Measurements from ENCODE around the gene LEAP2. TPM values are rescaled to one million over a fixed set of nuclear protein-coding genes. Genes with fewer than 3 reads are reported as not detected.

The LEAP2 gene
- total RNA-seq (2014; rRNA removed; shearing (Covaris generic); ENCODE audit: low replicate concordance), result not detected in 2 replicates

DNA sequence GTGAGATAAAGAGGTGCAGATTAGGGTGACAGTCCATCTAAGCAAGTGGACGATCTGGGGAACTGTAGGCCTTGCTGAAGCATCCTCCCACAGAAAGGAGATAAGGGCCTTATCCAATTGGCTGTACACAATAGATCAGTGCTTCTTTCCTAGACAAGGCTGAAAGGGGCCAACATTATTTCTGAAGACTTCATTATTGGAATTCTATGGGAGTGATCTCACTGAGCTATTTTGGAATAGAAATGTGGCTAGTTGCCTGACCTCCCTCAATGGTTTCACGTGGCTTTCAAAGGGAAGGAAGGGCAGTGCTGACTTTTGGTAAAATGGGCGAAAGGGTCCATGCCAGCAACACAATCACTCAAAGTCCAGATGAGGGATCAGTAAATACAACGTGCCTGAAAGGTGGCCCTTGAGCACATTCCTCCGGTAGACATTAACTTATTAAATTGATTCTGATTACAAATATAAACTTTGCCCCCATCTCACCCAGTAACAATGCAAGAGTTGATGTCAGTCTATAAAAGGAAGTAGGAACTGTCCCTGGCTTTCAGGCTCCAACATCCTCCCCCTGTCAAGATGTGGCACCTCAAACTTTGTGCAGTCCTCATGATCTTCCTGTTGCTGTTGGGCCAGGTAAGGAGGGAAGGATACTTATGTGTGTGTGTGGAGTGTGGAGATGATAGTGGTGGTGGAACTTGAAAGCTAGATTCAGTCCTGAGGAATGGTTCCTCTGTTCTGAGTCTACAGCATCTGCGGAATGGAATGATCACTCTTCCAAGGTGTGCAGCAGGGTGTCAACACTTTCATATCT lies at the start of gene LEAP2:
LEAP2 (plus strand) TSS at position 550 of the 811 bp plus-strand sequence; CDS start at position 577, 27 bp downstream.
- in situ Hi-C loops (cut with HindIII; ENCODE audit: low pct_unique_long_range_greater_than_20kb, low sequenced_read_pairs), result no loop called here
- DNase-seq (ENCODE audit: low read depth), result peak; percentile 31

DNA sequence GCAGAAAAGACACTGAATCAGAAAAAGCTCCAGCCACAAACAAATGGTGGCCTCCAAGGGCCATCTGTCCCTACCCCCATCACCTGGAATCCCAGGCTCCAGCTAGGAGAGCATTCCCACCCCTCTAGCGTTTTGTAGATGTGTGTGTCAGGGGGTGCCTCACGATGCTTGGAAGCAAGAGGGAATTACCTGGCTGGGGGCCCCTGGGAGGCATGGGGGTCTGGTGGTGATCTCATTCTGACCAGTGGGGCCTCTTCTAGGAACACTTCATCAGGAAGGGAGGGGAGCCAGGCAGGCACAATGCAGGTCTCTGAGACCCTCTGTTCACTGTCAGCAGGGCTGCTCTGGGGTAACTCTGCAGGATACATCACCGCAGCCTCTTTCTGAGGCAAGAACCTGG lies 49.0 kb upstream of the LEAP2 start:
- DNase-seq (ENCODE audit: low read depth), result no peak
- in situ Hi-C loops (cut with HindIII; ENCODE audit: low pct_unique_long_range_greater_than_20kb, low sequenced_read_pairs), result no loop called here

GRCh38 chr5:132825033-132825833 lies 48.2 kb upstream of the LEAP2 start:
- no peak for DNase-seq (ENCODE audit: low read depth)
- in situ Hi-C loops (cut with HindIII; ENCODE audit: low pct_unique_long_range_greater_than_20kb, low sequenced_read_pairs), result no loop called here

DNA sequence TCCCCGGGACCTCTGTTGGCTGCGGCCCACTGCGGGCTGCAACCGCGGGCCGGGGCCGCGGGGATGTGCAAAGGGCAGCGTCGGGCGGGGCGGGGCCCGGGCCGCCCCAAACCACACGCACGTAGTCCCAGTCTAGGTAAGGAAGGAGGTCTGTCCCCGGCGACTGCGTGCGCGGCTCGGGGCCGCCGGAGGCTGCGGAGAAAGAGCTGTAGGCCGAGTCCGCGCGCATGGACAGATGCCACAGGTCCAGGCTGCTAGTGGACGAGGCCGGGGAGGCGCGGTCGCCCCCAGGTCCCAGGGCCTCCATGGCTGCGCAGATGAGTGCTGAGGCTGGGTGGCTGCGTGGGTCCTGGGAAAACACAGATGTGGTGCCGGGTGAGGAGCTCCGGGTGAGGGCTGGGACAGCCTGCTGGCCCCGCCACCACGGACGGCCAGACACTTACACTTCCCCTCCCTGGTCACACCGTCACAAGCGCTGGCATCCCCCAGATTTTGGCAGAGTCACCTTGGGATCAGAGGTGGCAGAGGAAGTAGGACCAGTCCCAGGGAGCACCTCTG lies 47.6 kb upstream of the LEAP2 start:
- in situ Hi-C loops (cut with HindIII; ENCODE audit: low pct_unique_long_range_greater_than_20kb, low sequenced_read_pairs), result no loop called here
- DNase-seq (ENCODE audit: low read depth), result no peak

GRCh38 chr5:132826424-132827082 lies 46.9 kb upstream of the LEAP2 start:
- in situ Hi-C loops (cut with HindIII; ENCODE audit: low pct_unique_long_range_greater_than_20kb, low sequenced_read_pairs), result no loop called here
- DNase-seq (ENCODE audit: low read depth), result no peak

DNA sequence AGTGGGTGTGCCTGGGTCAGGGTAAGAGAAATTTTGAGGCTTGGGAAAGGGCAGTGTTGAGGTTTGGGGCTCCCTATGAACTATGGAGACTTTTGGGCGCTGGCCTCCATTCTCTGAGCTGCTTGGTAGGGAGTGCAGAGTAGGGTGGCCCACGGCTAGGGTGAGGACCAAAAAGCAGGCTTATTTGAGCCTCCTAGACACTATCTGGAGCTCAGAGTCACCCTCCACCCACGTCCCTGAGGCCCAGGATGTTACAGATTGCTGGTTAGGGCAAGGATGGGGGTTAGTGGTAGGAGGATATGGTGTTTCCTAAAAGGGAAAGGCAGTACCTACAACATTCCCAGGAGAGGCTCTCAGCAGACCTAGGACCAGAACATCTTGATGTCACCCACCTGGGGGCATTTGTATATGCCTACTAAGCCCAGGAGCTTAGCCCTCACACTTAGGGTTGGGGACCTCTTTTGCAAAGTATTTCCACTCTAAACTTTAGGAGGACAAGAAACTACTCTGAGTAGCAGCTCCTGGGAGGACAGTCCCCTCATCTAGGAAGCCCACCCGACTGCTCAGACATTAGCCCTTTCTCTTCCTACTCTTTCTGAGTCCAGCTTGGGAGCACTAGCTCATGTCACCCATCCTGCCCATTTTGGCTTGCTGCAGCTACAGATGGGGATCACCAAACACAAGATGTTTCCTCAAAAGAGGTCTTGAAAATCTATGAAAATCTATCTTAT lies 45.4 kb upstream of the LEAP2 start:
- no peak for DNase-seq (ENCODE audit: low read depth)
- in situ Hi-C loops (cut with HindIII; ENCODE audit: low pct_unique_long_range_greater_than_20kb, low sequenced_read_pairs), result no loop called here

GRCh38 chr5:132828846-132829494 lies 44.5 kb upstream of the LEAP2 start:
- in situ Hi-C loops (cut with HindIII; ENCODE audit: low pct_unique_long_range_greater_than_20kb, low sequenced_read_pairs), result no loop called here
- DNase-seq (ENCODE audit: low read depth), result no peak

- DNase-seq (ENCODE audit: low read depth), result peak; percentile 73
- in situ Hi-C loops (cut with HindIII; ENCODE audit: low pct_unique_long_range_greater_than_20kb, low sequenced_read_pairs), result no loop called here
Observed at GRCh38 chr5:132829742-132830435, 43.6 kb upstream of the LEAP2 start.

- peak; percentile 74 for DNase-seq (ENCODE audit: low read depth)
- in situ Hi-C loops (cut with HindIII; ENCODE audit: low pct_unique_long_range_greater_than_20kb, low sequenced_read_pairs), result no loop called here
Observed at GRCh38 chr5:132830436-132831094, 42.9 kb upstream of the LEAP2 start, which contains the start of gene SHROOM1. TSS of gene SHROOM1 (minus strand) at chr5:132830647. CDS start at chr5:132826140, 4,507 bp downstream.

GRCh38 chr5:132831095-132831860 lies 42.2 kb upstream of the LEAP2 start:
- in situ Hi-C loops (cut with HindIII; ENCODE audit: low pct_unique_long_range_greater_than_20kb, low sequenced_read_pairs), result no loop called here

DNA sequence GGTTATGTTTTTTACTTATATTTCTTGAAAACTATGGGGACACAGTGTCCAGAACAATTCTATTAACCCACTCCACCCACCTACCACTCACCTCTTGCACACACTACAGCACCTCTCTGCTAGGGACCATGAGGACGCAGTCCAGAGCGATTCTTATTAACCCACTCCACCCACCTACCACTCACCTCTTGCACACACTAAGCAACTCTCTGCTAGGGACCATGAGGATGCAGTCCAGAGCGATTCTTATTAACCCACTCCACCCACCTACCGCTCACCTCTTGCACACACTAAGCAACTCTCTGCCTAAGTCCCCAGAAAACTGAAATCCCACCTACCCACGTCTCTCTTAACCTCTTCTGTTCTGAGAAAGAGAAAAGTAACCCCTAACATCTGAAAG lies 40.9 kb upstream of the LEAP2 start:
- no peak for DNase-seq (ENCODE audit: low read depth)
- in situ Hi-C loops (cut with HindIII; ENCODE audit: low pct_unique_long_range_greater_than_20kb, low sequenced_read_pairs), result no loop called here

More at GRCh38 chr5:132831095-132831860, 42.2 kb upstream of the LEAP2 start:
- DNase-seq (ENCODE audit: low read depth), result no peak

- in situ Hi-C loops (cut with HindIII; ENCODE audit: low pct_unique_long_range_greater_than_20kb, low sequenced_read_pairs), result no loop called here
- DNase-seq (ENCODE audit: low read depth), result no peak
Observed at GRCh38 chr5:132834057-132834456, 39.4 kb upstream of the LEAP2 start.

DNA sequence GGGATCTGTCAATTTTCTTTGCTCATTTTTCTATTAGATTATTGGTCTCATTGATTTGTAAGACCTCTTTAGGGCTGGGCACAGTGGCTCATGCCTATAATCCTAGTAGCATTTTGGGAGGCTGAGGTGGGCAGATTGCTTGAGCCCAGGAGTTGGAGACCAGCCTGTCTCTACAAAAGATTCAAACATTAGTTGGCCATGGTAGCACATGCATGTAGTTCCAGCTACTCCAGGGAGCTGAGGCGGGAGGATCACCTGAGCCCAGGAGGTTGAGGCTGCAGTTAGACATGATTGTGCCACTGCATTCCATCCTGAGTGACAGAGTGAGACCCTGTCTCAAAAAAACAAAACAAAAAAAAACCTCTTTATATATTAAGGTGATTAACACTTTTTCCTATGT lies 36.6 kb upstream of the LEAP2 start:
- DNase-seq (ENCODE audit: low read depth), result no peak
- in situ Hi-C loops (cut with HindIII; ENCODE audit: low pct_unique_long_range_greater_than_20kb, low sequenced_read_pairs), result no loop called here

- in situ Hi-C loops (cut with HindIII; ENCODE audit: low pct_unique_long_range_greater_than_20kb, low sequenced_read_pairs), result no loop called here
- peak; percentile 23 for DNase-seq (ENCODE audit: low read depth)
Observed at GRCh38 chr5:132837868-132838267, 35.6 kb upstream of the LEAP2 start.

DNA sequence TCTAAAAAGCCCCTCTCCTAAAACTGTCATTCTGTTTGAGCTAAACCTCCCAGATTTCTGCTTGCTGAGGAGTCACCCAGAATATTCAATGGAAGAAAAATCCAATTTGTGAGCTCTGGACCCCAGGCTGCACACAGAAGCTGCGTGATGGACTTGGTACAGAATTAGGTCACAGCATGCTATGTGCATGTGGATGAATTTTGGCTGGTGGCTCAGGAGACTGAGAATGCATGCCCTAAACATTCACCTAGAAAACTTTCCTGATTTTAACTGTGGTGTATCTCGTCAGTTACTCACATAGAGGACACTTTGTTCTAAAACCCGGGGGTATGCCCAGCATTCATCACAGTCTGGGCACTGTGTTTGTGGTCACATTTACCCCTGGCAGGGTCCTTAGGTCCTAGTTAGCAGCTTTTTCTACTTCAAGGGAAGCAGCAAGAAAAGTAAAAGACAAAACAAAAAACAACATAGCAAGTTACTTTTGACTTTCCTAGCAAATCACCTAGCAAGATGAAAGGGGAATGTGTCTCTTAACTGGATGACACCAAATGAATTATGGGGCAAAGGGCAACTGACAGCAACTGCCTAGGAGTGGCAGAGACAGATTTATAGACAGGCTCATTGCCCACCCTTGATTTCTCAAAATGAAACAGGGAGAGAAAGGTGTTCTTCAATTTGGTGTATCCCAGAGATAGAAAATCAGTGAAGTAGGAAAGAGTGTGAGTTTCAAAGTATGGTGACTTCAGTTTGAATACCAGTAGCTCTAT lies 34.8 kb upstream of the LEAP2 start:
- DNase-seq (ENCODE audit: low read depth), result no peak
- in situ Hi-C loops (cut with HindIII; ENCODE audit: low pct_unique_long_range_greater_than_20kb, low sequenced_read_pairs), result no loop called here

Measured in Caki2 (cell line).